Mesenchymal stem cell (in vitro differentiated cells and primary cell): ENCODE results near the gene UCN3.

Source experiments
- DNase-seq: peaks from one replicate; pipeline ENCODE4 v3.0.0-alpha.2; 2013
- H2AFZ ChIP-seq: one replicate; pipeline ENCODE4 v1.6.1; 2013; ENCODE audit warnings: low read depth, mild to moderate bottlenecking, control low read depth, inconsistent platforms, low read length, moderate library complexity
- H2AK5ac ChIP-seq: 2 replicates; pipeline ENCODE4 v1.6.1; 2013; ENCODE audit warnings: low read length, moderate library complexity, mild to moderate bottlenecking, inconsistent platforms; ENCODE audit not compliant: severe bottlenecking
- H2BK120ac ChIP-seq: one replicate; pipeline ENCODE4 v1.6.1; 2013; ENCODE audit warnings: low read depth, mild to moderate bottlenecking, inconsistent platforms, low read length, moderate library complexity
- H2BK12ac ChIP-seq, 2 experiments: one replicate each; pipeline ENCODE4 v1.6.1; 2013; ENCODE audit warnings: inconsistent platforms in 2 of 2, low read length in 2 of 2, mild to moderate bottlenecking in 2 of 2, moderate library complexity in 2 of 2, control low read depth in 1 of 2
- H2BK15ac ChIP-seq: one replicate; pipeline ENCODE4 v1.6.1; 2013; ENCODE audit warnings: mild to moderate bottlenecking, low read depth, inconsistent platforms; ENCODE audit not compliant: poor library complexity, severe bottlenecking
- H2BK5ac ChIP-seq: 2 replicates; pipeline ENCODE4 v1.6.1; 2013; ENCODE audit warnings: low read depth, mild to moderate bottlenecking, low read length, control low read depth, inconsistent platforms; ENCODE audit not compliant: poor library complexity, severe bottlenecking
- H3K14ac ChIP-seq, 2 experiments: one replicate each; pipeline ENCODE4 v1.6.1; 2013; ENCODE audit warnings: inconsistent platforms in 2 of 2, low read length in 2 of 2, control low read depth in 1 of 2, mild to moderate bottlenecking in 1 of 2, moderate library complexity in 1 of 2
- H3K18ac ChIP-seq, 2 experiments: one replicate each; pipeline ENCODE4 v1.6.1; 2013; ENCODE audit warnings: inconsistent platforms in 2 of 2, low read length in 2 of 2, control low read depth in 1 of 2, low read depth in 1 of 2, mild to moderate bottlenecking in 1 of 2
- H3K23ac ChIP-seq, 2 experiments: one replicate each; pipeline ENCODE4 v1.6.1; 2013; ENCODE audit warnings: inconsistent platforms in 2 of 2, low read length in 2 of 2, mild to moderate bottlenecking in 2 of 2, moderate library complexity in 2 of 2, control low read depth in 1 of 2
- H3K27ac ChIP-seq: 2 replicates; pipeline ENCODE4 v1.5.1; 2013; ENCODE audit warnings: mild to moderate bottlenecking, moderate library complexity, low read length, control low read depth, inconsistent platforms; ENCODE audit not compliant: poor library complexity, severe bottlenecking
- H3K27me3 ChIP-seq, 2 experiments: 2 replicates each; pipeline versions ENCODE4 v1.6.1 to v1.7.0; 2013; ENCODE audit warnings: low read length in 2 of 2, mild to moderate bottlenecking in 2 of 2, moderate library complexity in 2 of 2, control low read depth in 1 of 2, inconsistent platforms in 1 of 2; ENCODE audit not compliant: control insufficient read depth in 1 of 2, insufficient read depth in 1 of 2
- H3K36me3 ChIP-seq, 2 experiments: 2 replicates each; pipeline versions ENCODE4 v1.6.1 to v1.7.0; 2013; ENCODE audit warnings: low read length in 2 of 2, control low read depth in 1 of 2, inconsistent platforms in 1 of 2, low read depth in 1 of 2, mild to moderate bottlenecking in 1 of 2; ENCODE audit not compliant: insufficient read depth in 2 of 2, control insufficient read depth in 1 of 2
- H3K4ac ChIP-seq, 2 experiments: one replicate each; pipeline ENCODE4 v1.6.1; 2013; ENCODE audit warnings: inconsistent platforms in 2 of 2, low read length in 2 of 2, mild to moderate bottlenecking in 2 of 2, moderate library complexity in 2 of 2, control low read depth in 1 of 2, low read depth in 1 of 2
- H3K4me1 ChIP-seq: 2 replicates; pipeline ENCODE4 v1.6.1; 2013; ENCODE audit warnings: low read depth, low read length, control low read depth; ENCODE audit not compliant: control insufficient read depth, insufficient read depth
- H3K4me2 ChIP-seq: 2 replicates; pipeline ENCODE4 v1.6.1; 2013; ENCODE audit warnings: low read length, mild to moderate bottlenecking, inconsistent platforms; ENCODE audit not compliant: poor library complexity, severe bottlenecking
- H3K4me3 ChIP-seq, 2 experiments: 2 replicates each; pipeline versions ENCODE4 v1.5.1 to v1.7.0; 2013; ENCODE audit warnings: low read length in 2 of 2, mild to moderate bottlenecking in 2 of 2, control low read depth in 1 of 2, low read depth in 1 of 2; ENCODE audit not compliant: insufficient read depth in 1 of 2
- H3K79me1 ChIP-seq: replicated peaks from 2 replicates; pipeline ENCODE4 v1.6.1; 2013; ENCODE audit warnings: mild to moderate bottlenecking, control low read depth, low read length, inconsistent platforms; ENCODE audit not compliant: poor library complexity, severe bottlenecking
- H3K9ac ChIP-seq: 2 replicates; pipeline ENCODE4 v1.7.0; 2013; ENCODE audit warnings: mild to moderate bottlenecking, low read length, moderate library complexity
- H3K9me3 ChIP-seq: 2 replicates; pipeline ENCODE4 v1.7.0; 2013; ENCODE audit warnings: mild to moderate bottlenecking, low read length; ENCODE audit not compliant: control insufficient read depth
- H4K8ac ChIP-seq: one replicate; pipeline ENCODE4 v1.6.1; 2013; ENCODE audit warnings: inconsistent platforms, mild to moderate bottlenecking, low read length, moderate library complexity
- H4K91ac ChIP-seq: one replicate; pipeline ENCODE4 v1.6.1; 2013; ENCODE audit warnings: mild to moderate bottlenecking, low read length, inconsistent platforms
- WGBS: methylation state at CpG from one replicate; pipeline ENCODE4 v1.1.7; 2013; ENCODE audit warnings: mixed read lengths; 5-methylcytosine and 5-hydroxymethylcytosine counted together

UCN3 gene

GRCh38 chr10:5344746-5345145 is 20.0 kb upstream of the UCN3 start:
- Histone ChIP-seq H4K91ac (no peak overlapping the region), H2BK12ac (no peak overlapping the region), H2BK5ac (no peak overlapping the region)

GRCh38 chr10:5346881-5347280 is 17.9 kb upstream of the UCN3 start:
- peaks cover 4% of the 10 kb centered on the region for H3K4me1 ChIP-seq
- no peak overlapping the region for H2BK15ac ChIP-seq
- 41% methylated on average over 3 of the region's 4 CpGs for WGBS
- no peak overlapping the region for H2BK5ac ChIP-seq
- H4K91ac ChIP-seq: no peak overlapping the region
- H2BK120ac ChIP-seq: no peak overlapping the region
- no peak overlapping the region for H3K23ac ChIP-seq
- H3K14ac ChIP-seq: no peak overlapping the region
- no peak overlapping the region for H3K27ac ChIP-seq
- no peak overlapping the region for H2BK12ac ChIP-seq
- no peak overlapping the region for H3K18ac ChIP-seq
- no peak overlapping the region for H2AK5ac ChIP-seq
- DNase-seq: no peak
- H3K9ac ChIP-seq: no peak overlapping the region
- no peak overlapping the region for H3K4ac ChIP-seq
- no peak overlapping the region for H3K4me2 ChIP-seq
- no peak overlapping the region for H2AFZ ChIP-seq
- no peaks in the 10 kb centered on the region for H3K79me1 ChIP-seq
- no peaks in the 10 kb centered on the region for H3K36me3 ChIP-seq
- no peak overlapping the region for H4K8ac ChIP-seq
- H3K27me3 ChIP-seq: peaks cover 0 to 16% of the 10 kb centered on the region in 2 experiments
- no peaks in the 10 kb centered on the region for H3K9me3 ChIP-seq
- H3K4me3 ChIP-seq: no peak overlapping the region

More at GRCh38 chr10:5344746-5345145, 20.0 kb upstream of the UCN3 start:
- Histone ChIP-seq H3K4me2 (no peak overlapping the region), H4K8ac (no peak overlapping the region), H3K79me1 (no peaks in the 10 kb centered on the region), H3K14ac (no peak overlapping the region), H2AFZ (no peak overlapping the region), H3K18ac (no peak overlapping the region), H2BK15ac (no peak overlapping the region), H3K4me3 (no peak overlapping the region), H3K4me1 (peaks cover 4% of the 10 kb centered on the region), H2BK120ac (no peak overlapping the region), H2AK5ac (no peak overlapping the region), H3K23ac (no peak overlapping the region), H3K27ac (no peak overlapping the region), H3K27me3 (peaks cover 0 to 17% of the 10 kb centered on the region in 2 experiments), H3K4ac (no peak overlapping the region), H3K9me3 (no peaks in the 10 kb centered on the region), H3K36me3 (no peaks in the 10 kb centered on the region), H3K9ac (no peak overlapping the region)
- DNase-seq: no peak

GRCh38 chr10:5349362-5349761 is 15.4 kb upstream of the UCN3 start:
- Histone ChIP-seq H2BK12ac (no peak overlapping the region), H4K8ac (no peak overlapping the region), H3K23ac (no peak overlapping the region), H2BK5ac (no peak overlapping the region), H3K4ac (no peak overlapping the region), H3K27me3 (peaks cover 0 to 16% of the 10 kb centered on the region in 2 experiments), H2AFZ (no peak overlapping the region), H2BK15ac (no peak overlapping the region), H3K18ac (no peak overlapping the region), H2BK120ac (no peak overlapping the region), H2AK5ac (no peak overlapping the region), H3K4me2 (no peak overlapping the region), H4K91ac (no peak overlapping the region), H3K4me1 (no peaks in the 10 kb centered on the region), H3K36me3 (no peaks in the 10 kb centered on the region), H3K9me3 (no peaks in the 10 kb centered on the region), H3K4me3 (no peak overlapping the region), H3K27ac (no peak overlapping the region), H3K79me1 (no peaks in the 10 kb centered on the region), H3K14ac (no peak overlapping the region), H3K9ac (no peak overlapping the region)
- 72% methylated on average over 2 of the region's 2 CpGs for WGBS
- DNase-seq: no peak

GRCh38 chr10:5354068-5354467 is 10.7 kb upstream of the UCN3 start:
- Histone ChIP-seq H3K4ac (no peak overlapping the region), H3K4me1 (no peaks in the 10 kb centered on the region), H2AK5ac (no peak overlapping the region), H3K27ac (no peak overlapping the region), H3K23ac (no peak overlapping the region), H4K91ac (no peak overlapping the region), H4K8ac (no peak overlapping the region), H3K9me3 (no peaks in the 10 kb centered on the region), H2BK5ac (no peak overlapping the region), H3K4me2 (no peak overlapping the region), H3K18ac (no peak overlapping the region), H3K9ac (no peak overlapping the region), H2BK120ac (no peak overlapping the region), H3K36me3 (no peaks in the 10 kb centered on the region), H2BK12ac (no peak overlapping the region), H3K27me3 (no peaks in the 10 kb centered on the region), H3K79me1 (no peaks in the 10 kb centered on the region), H3K14ac (no peak overlapping the region), H3K4me3 (no peak overlapping the region), H2BK15ac (no peak overlapping the region), H2AFZ (no peak overlapping the region)
- WGBS: 94% methylated on average over 2 of the region's 3 CpGs
- no peak for DNase-seq
